Liver (tissue), 9 donors: Measurements from ENCODE around the gene L3HYPDH. TPM values are rescaled to one million over a fixed set of nuclear protein-coding genes. Genes with fewer than 3 reads are reported as not detected.

ENCODE experiments used
- DNase-seq: peaks from one replicate; pipeline ENCODE4 v3.0.0-alpha.2; 2017; ENCODE audit warnings: low spot score
- H3K27ac ChIP-seq, 2 donors: one replicate each; pipeline ENCODE4 v1.7.0; 2013; ENCODE audit warnings: inconsistent platforms in 2 of 2, low read length in 2 of 2, control low read depth in 1 of 2, low read depth in 1 of 2, mild to moderate bottlenecking in 1 of 2
- H3K27me3 ChIP-seq, 4 donors: one replicate each; pipeline versions ENCODE4 v1.6.1 to v1.7.0; 2013; ENCODE audit warnings: low read length in 3 of 4, inconsistent platforms in 1 of 4, mild to moderate bottlenecking in 1 of 4, moderate library complexity in 1 of 4; ENCODE audit not compliant: control insufficient read depth in 4 of 4, insufficient read depth in 4 of 4
- H3K36me3 ChIP-seq, 4 donors: one replicate each; pipeline versions ENCODE4 v1.6.1 to v1.7.0; 2013; ENCODE audit warnings: low read length in 3 of 4, mild to moderate bottlenecking in 3 of 4, low read depth in 1 of 4, moderate library complexity in 1 of 4; ENCODE audit not compliant: control insufficient read depth in 4 of 4, insufficient read depth in 3 of 4
- H3K4me1 ChIP-seq, 4 donors: one replicate each; pipeline versions ENCODE4 v1.6.1 to v1.7.0; 2013; ENCODE audit warnings: low read length in 3 of 4, mild to moderate bottlenecking in 3 of 4, moderate library complexity in 1 of 4; ENCODE audit not compliant: control insufficient read depth in 4 of 4, insufficient read depth in 4 of 4
- H3K4me3 ChIP-seq, 3 donors: one replicate each; pipeline versions ENCODE4 v1.6.1 to v1.7.0; 2013; ENCODE audit warnings: low read length in 3 of 3, control low read depth in 1 of 3, low read depth in 1 of 3, mild to moderate bottlenecking in 1 of 3
- H3K9ac ChIP-seq, 2 donors: one replicate each; pipeline ENCODE4 v1.7.0; 2013; ENCODE audit warnings: low read length in 2 of 2, mild to moderate bottlenecking in 2 of 2, moderate library complexity in 2 of 2, control low read depth in 1 of 2, low read depth in 1 of 2
- H3K9me3 ChIP-seq, 4 donors: one replicate each; pipeline versions ENCODE4 v1.6.1 to v1.7.0; 2013; ENCODE audit warnings: low read length in 3 of 4; ENCODE audit not compliant: control insufficient read depth in 4 of 4
- ATF3 ChIP-seq: IDR thresholded peaks from 2 replicates; pipeline ENCODE4 v1.6.1; 2016; ENCODE audit warnings: antibody characterized with exemption
- CTCF ChIP-seq: fragments of 150-350 bp; IDR thresholded peaks from 2 replicates; pipeline ENCODE4 v1.5.1; 2017; ENCODE audit warnings: improper control_type of control experiment, low read depth, low read length; ENCODE audit not compliant: missing input control
- EGR1 ChIP-seq, 2 donors: IDR thresholded peaks; 2 replicates each; pipeline ENCODE4 v1.6.1; 2016 to 2018; ENCODE audit warnings: antibody characterized with exemption in 2 of 2, low read depth in 2 of 2
- GABPA ChIP-seq, 2 donors: IDR thresholded peaks in 1 of 2; conservative IDR thresholded peaks in 1 of 2; 2 replicates each; pipeline ENCODE4 v1.6.1; 2016; ENCODE audit warnings: antibody characterized with exemption in 2 of 2, mild to moderate bottlenecking in 1 of 2, moderate library complexity in 1 of 2
- MAX ChIP-seq: IDR thresholded peaks from 2 replicates; pipeline ENCODE4 v1.6.1; 2016; ENCODE audit warnings: antibody characterized with exemption
- NR2F2 ChIP-seq: IDR thresholded peaks from 2 replicates; pipeline ENCODE4 v1.6.1; 2016; ENCODE audit warnings: antibody characterized with exemption
- REST ChIP-seq: IDR thresholded peaks from 2 replicates; pipeline ENCODE4 v1.6.1; 2016; ENCODE audit warnings: antibody characterized with exemption, mild to moderate bottlenecking
- RXRA ChIP-seq, 2 donors: IDR thresholded peaks; 2 replicates each; pipeline ENCODE4 v1.6.1; 2017 to 2018; ENCODE audit warnings: antibody characterized with exemption in 2 of 2, mild to moderate bottlenecking in 1 of 2
- TAF1 ChIP-seq: conservative IDR thresholded peaks from 2 replicates; pipeline ENCODE4 v1.6.1; 2016; ENCODE audit warnings: antibody characterized with exemption, mild to moderate bottlenecking
- YY1 ChIP-seq: IDR thresholded peaks from 2 replicates; pipeline ENCODE4 v1.6.1; 2016; ENCODE audit warnings: antibody characterized with exemption, mild to moderate bottlenecking
- WGBS: extraction: QIAGEN DNeasy Blood & Tissue Kit; methylation state at CpG from one replicate; pipeline ENCODE4 v1.1.7; 2013; 5-methylcytosine and 5-hydroxymethylcytosine counted together
- polyA plus RNA-seq, 2 donors: library from polyadenylated mRNA; stranded (reverse) in 1 of 2; unstranded in 1 of 2; fragments of 200-250 nt in 1 of 2; fragments of >200 nt in 1 of 2; fragmentation: Nextera tagmentation in 1 of 2; extraction: Ambion mirVana in 1 of 2; gene quantifications; one replicate each; pipeline versions ENCODE4 v1.2.1 to v1.2.3, GENCODE V29; 2013 to 2015
- total RNA-seq, 2 donors: library from RNA; depleted of rRNA; stranded (reverse); fragments of >200 nt; gene quantifications; one replicate each; pipeline ENCODE4 v1.2.3, GENCODE V29; 2014
- donor health status: healthy.
- donor health status: healthy.
- donor health status: healthy.
- donor health status: healthy.
- donor health status: healthy.

Gene L3HYPDH
- total and polyA plus RNA-seq, 4 donors, result 9.3 to 36.3 (median 28.2) TPM

GRCh38 chr14:59484639-59485175 lies 499 bp upstream of the L3HYPDH start:
- peaks cover 5 to 38% (median 26%) of the 10 kb centered on the region in 4 donors for H3K4me1 ChIP-seq
- H3K9me3 ChIP-seq, result no peaks in the 10 kb centered on the region
- peak overlapping the region; percentile 93 to 98 for H3K27ac ChIP-seq
- H3K9ac ChIP-seq, result peak overlapping the region; percentile 63 to 70
- H3K4me3 ChIP-seq, result peak overlapping the region; percentile 61 to 74 (median 69)
- no peaks in the 10 kb centered on the region for H3K27me3 ChIP-seq
- TF ChIP-seq CTCF, result no peak
- TF ChIP-seq NR2F2, result peak; percentile 55
- no peak for TF ChIP-seq TAF1
- TF ChIP-seq RXRA (IDR thresholded peaks at IDR 0.05), result peak in 1 of 2 donors; percentile 13
- peak; percentile 73 for TF ChIP-seq YY1
- no peak for DNase-seq
- WGBS, result under 1% methylated on average over 32 of the region's 32 CpGs
- H3K36me3 ChIP-seq, result peaks cover 0 to 21% (median 13%) of the 10 kb centered on the region in 4 donors

GRCh38 chr14:59483363-59483762 lies 845 bp downstream of the L3HYPDH start:
- H3K36me3 ChIP-seq, result peaks cover 0 to 9% (median 3%) of the 10 kb centered on the region in 4 donors
- peak overlapping the region; percentile 66 to 90 for H3K9ac ChIP-seq
- H3K9me3 ChIP-seq, result no peaks in the 10 kb centered on the region
- H3K27ac ChIP-seq, result peak overlapping the region; percentile 93 to 98
- peak overlapping the region; percentile 61 to 74 (median 69) for H3K4me3 ChIP-seq
- 3% methylated on average over 16 of the region's 16 CpGs for WGBS
- TF ChIP-seq CTCF, result no peak
- TF ChIP-seq MAX, result no peak
- TF ChIP-seq ATF3, result no peak
- TF ChIP-seq TAF1, result no peak
- no peak for TF ChIP-seq RXRA (IDR thresholded peaks at IDR 0.05)
- no peak for TF ChIP-seq REST
- TF ChIP-seq GABPA (IDR thresholded peaks at IDR 0.05 in 1 of 2, conservative IDR thresholded peaks at IDR 0.05 in 1 of 2), result no peak
- no peak for TF ChIP-seq EGR1 (IDR thresholded peaks at IDR 0.05; ENCODE audit: low read depth in 2 of 2)
- peaks cover 5 to 34% (median 26%) of the 10 kb centered on the region in 4 donors for H3K4me1 ChIP-seq
- DNase-seq, result no peak
- no peaks in the 10 kb centered on the region for H3K27me3 ChIP-seq
